ENCODE data around the gene DNAJB2.

GRCh38 chr2:219296142-219296541 lies 17.0 kb downstream of the DNAJB2 start:
- TF ChIP-seq SUZ12 (IDR thresholded peaks at IDR 0.05; ENCODE audit: extremely low read depth, insufficient read depth, insufficient read length) = no peak
- no peak for TF ChIP-seq ZNF274 (IDR thresholded peaks at IDR 0.05; ENCODE audit: low read depth, low read length)
- TF ChIP-seq YY1 (IDR thresholded peaks at IDR 0.05; ENCODE audit: insufficient read depth, insufficient read length) = no peak
